ENCODE results near the gene FAM149A. TPM values are rescaled to one million over a fixed set of nuclear protein-coding genes. Genes with fewer than 3 reads are reported as not detected.

FAM149A gene
- total RNA-seq, 1 experiment from 2014 or later, result 14.6 TPM

DNA sequence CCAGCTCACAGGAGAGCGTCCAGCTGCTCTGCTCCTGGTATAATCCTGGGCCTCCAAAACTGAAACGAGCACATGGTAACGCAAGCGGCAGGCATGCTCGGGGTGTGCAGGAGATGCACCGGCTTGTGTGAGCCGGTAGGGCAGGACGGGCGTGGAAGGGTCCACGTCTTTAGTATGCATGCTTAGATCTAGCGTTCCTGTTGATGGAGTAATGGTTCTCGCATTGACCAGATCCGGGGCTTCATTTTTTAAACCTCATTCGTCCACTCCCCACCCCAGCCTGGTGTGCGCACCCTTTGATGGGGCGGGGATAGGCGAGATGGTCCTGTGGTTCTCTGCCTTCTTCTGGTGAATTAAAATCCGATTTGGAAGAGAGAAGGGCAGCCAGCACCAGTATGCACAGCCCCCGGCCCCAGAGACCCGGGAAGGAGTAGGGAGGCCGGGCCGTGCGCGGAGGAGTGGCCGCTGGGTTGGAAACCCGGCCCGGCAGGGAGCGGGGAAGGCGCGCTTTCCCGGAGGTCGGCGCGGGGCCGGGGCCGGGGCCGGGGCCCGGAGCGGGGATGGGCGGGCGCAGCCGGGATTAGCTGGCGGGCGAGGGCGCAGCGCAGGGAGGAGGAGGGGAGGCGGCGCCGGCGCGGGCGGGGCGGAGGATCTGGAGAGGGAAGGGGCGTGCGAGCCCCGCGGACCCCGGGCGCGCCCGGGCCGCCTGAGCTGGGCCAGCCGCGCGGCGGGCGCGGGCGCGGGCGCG lies 39.9 kb downstream of the FAM149A start:
- Mint-ChIP-seq H3K36me3 (no peaks in the 10 kb centered on the region), H3K27ac (no peak overlapping the region; the same call in 1 of the 2 replicates), H3K27me3 (ENCODE audit: low read depth) (peaks cover 31% of the 10 kb centered on the region), H3K4me1 (peaks cover 33% of the 10 kb centered on the region), H3K9me3 (no peaks in the 10 kb centered on the region), H3K4me3 (peak overlapping the region; percentile 81)
- ChIA-PET POLR2A (interaction anchor here (0.5 to 1.0 kb wide), 2 partner anchors 17 to 33 kb away, joined by 3 to 4 read pairs; no protein-coding TSS in a partner anchor), CTCF (interaction anchor here (1.4 kb wide), 1 partner anchor 9 kb away, joined by 4 read pairs; no protein-coding TSS in a partner anchor)
- ATAC-seq, result peak; percentile 90
- peak; percentile 84 for DNase-seq (ENCODE audit: low spot score)
- TF ChIP-seq ZNF671 (CRISPR knock-in tag; IDR thresholded peaks at IDR 0.05) (no peak), ZNF232 (CRISPR knock-in tag; IDR thresholded peaks at IDR 0.05) (0 out of 2 replicates have a peak, but pooled peaks have one; percentile 15), TEAD1 (CRISPR knock-in tag; IDR thresholded peaks at IDR 0.05) (peak; percentile 76; the same call in 1 of the 2 replicates), ZSCAN18 (CRISPR knock-in tag; IDR thresholded peaks at IDR 0.05) (no peak), CREM (CRISPR knock-in tag; IDR thresholded peaks at IDR 0.05) (no peak), NFYB (CRISPR knock-in tag; conservative IDR thresholded peaks at IDR 0.05; ENCODE audit: low read depth) (no peak), FOXP1 (CRISPR knock-in tag; IDR thresholded peaks at IDR 0.05; ENCODE audit: borderline replicate concordance) (peak; percentile 94), FOXK1 (CRISPR knock-in tag; IDR thresholded peaks at IDR 0.05) (0 out of 2 replicates have a peak, but pooled peaks have one; percentile 22), ZNF138 (CRISPR knock-in tag; conservative IDR thresholded peaks at IDR 0.05) (no peak), GRHL2 (CRISPR knock-in tag; IDR thresholded peaks at IDR 0.05; ENCODE audit: insufficient replicate concordance, severe bottlenecking) (no peak), MAX (CRISPR knock-in tag; IDR thresholded peaks at IDR 0.05) (peak; percentile 96), MXD4 (CRISPR knock-in tag; IDR thresholded peaks at IDR 0.05; ENCODE audit: borderline replicate concordance) (no peak), MYBL2 (CRISPR knock-in tag; IDR thresholded peaks at IDR 0.05) (peak; percentile 75; the same call in 1 of the 2 replicates), CREB1 (CRISPR knock-in tag; IDR thresholded peaks at IDR 0.05) (0 out of 2 replicates have a peak, but pooled peaks have one; percentile 5), E2F4 (CRISPR knock-in tag; IDR thresholded peaks at IDR 0.05; ENCODE audit: borderline replicate concordance, low read depth) (0 out of 2 replicates have a peak, but pooled peaks have one; percentile 40), NFE2L1 (CRISPR knock-in tag; IDR thresholded peaks at IDR 0.05) (peak; percentile 80; the same call in 1 of the 2 replicates), ATF1 (CRISPR knock-in tag; IDR thresholded peaks at IDR 0.05) (no peak), OVOL2 (CRISPR knock-in tag; IDR thresholded peaks at IDR 0.05; ENCODE audit: borderline replicate concordance) (no peak), USF2 (CRISPR knock-in tag; IDR thresholded peaks at IDR 0.05) (no peak), IRF1 (CRISPR knock-in tag; IDR thresholded peaks at IDR 0.05) (no peak)
- TF ChIP-seq, protein P1, sequence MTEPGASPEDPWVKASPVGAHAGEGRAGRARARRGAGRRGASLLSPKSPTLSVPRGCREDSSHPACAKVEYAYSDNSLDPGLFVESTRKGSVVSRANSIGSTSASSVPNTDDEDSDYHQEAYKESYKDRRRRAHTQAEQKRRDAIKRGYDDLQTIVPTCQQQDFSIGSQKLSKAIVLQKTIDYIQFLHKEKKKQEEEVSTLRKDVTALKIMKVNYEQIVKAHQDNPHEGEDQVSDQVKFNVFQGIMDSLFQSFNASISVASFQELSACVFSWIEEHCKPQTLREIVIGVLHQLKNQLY (CRISPR knock-in tag; IDR thresholded peaks at IDR 0.05), result no peak
- TF ChIP-seq, protein P2, sequence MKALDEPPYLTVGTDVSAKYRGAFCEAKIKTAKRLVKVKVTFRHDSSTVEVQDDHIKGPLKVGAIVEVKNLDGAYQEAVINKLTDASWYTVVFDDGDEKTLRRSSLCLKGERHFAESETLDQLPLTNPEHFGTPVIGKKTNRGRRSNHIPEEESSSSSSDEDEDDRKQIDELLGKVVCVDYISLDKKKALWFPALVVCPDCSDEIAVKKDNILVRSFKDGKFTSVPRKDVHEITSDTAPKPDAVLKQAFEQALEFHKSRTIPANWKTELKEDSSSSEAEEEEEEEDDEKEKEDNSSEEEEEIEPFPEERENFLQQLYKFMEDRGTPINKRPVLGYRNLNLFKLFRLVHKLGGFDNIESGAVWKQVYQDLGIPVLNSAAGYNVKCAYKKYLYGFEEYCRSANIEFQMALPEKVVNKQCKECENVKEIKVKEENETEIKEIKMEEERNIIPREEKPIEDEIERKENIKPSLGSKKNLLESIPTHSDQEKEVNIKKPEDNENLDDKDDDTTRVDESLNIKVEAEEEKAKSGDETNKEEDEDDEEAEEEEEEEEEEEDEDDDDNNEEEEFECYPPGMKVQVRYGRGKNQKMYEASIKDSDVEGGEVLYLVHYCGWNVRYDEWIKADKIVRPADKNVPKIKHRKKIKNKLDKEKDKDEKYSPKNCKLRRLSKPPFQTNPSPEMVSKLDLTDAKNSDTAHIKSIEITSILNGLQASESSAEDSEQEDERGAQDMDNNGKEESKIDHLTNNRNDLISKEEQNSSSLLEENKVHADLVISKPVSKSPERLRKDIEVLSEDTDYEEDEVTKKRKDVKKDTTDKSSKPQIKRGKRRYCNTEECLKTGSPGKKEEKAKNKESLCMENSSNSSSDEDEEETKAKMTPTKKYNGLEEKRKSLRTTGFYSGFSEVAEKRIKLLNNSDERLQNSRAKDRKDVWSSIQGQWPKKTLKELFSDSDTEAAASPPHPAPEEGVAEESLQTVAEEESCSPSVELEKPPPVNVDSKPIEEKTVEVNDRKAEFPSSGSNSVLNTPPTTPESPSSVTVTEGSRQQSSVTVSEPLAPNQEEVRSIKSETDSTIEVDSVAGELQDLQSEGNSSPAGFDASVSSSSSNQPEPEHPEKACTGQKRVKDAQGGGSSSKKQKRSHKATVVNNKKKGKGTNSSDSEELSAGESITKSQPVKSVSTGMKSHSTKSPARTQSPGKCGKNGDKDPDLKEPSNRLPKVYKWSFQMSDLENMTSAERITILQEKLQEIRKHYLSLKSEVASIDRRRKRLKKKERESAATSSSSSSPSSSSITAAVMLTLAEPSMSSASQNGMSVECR (CRISPR knock-in tag; IDR thresholded peaks at IDR 0.05; ENCODE audit: borderline replicate concordance), result peak; percentile 69; the same call in 1 of the 2 replicates
- TF ChIP-seq, protein P3, sequence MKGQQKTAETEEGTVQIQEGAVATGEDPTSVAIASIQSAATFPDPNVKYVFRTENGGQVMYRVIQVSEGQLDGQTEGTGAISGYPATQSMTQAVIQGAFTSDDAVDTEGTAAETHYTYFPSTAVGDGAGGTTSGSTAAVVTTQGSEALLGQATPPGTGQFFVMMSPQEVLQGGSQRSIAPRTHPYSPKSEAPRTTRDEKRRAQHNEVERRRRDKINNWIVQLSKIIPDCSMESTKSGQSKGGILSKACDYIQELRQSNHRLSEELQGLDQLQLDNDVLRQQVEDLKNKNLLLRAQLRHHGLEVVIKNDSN (CRISPR knock-in tag; IDR thresholded peaks at IDR 0.05), result peak; percentile 60; the same call in 1 of the 2 replicates
- TF ChIP-seq, protein P4, sequence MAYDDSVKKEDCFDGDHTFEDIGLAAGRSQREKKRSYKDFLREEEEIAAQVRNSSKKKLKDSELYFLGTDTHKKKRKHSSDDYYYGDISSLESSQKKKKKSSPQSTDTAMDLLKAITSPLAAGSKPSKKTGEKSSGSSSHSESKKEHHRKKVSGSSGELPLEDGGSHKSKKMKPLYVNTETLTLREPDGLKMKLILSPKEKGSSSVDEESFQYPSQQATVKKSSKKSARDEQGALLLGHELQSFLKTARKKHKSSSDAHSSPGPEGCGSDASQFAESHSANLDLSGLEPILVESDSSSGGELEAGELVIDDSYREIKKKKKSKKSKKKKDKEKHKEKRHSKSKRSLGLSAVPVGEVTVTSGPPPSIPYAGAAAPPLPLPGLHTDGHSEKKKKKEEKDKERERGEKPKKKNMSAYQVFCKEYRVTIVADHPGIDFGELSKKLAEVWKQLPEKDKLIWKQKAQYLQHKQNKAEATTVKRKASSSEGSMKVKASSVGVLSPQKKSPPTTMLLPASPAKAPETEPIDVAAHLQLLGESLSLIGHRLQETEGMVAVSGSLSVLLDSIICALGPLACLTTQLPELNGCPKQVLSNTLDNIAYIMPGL (CRISPR knock-in tag; IDR thresholded peaks at IDR 0.05), result no peak

Data from WTC11 (cell line).